ENCODE data around the gene NGRN.
A peak's percentile ranks its signal among the peaks of the same experiment; 100 is the strongest.
"Not testable (repeated sequence)": the region's sequence is repeated elsewhere in the genome, so short reads cannot be mapped to it uniquely, and the experiment has no call there.

Gene NGRN

DNA sequence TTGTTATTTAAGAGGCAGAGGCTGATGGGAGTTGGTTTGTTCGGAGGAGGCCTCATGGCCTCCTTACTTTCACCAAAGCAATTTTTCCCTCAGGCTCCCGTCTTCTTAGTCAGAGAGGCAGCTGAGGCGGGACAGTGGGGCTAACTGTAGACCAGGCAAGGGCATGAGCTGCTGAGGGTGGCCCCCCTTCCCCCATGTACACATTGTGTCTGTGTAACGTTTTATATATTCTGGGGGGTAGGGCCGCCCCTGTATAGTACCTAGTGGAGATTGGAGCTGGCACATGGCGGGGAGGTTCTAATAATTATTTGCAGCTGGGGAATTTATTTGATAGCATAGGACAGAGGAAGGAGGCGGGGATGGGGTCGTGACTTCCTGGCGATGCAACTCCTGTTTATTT is 35.1 kb downstream of the NGRN start:
- no peak overlapping the region for H3K4me3 Mint-ChIP-seq
- no peak for DNase-seq
- H3K36me3 Mint-ChIP-seq (ENCODE audit: insufficient read depth), result peaks cover 3% of the 10 kb centered on the region
- no peak overlapping the region for H3K27ac Mint-ChIP-seq
- ATAC-seq (replicated peaks), result no peak
- H3K9me3 Mint-ChIP-seq, result no peaks in the 10 kb centered on the region
- peaks cover 5% of the 10 kb centered on the region in 2 donors for H3K4me1 Mint-ChIP-seq (ENCODE audit: low read depth in 2 of 2)
- no peaks in the 10 kb centered on the region for H3K27me3 Mint-ChIP-seq

- peaks cover 7 to 10% of the 10 kb centered on the region in 2 donors for H3K4me1 Mint-ChIP-seq (ENCODE audit: low read depth in 2 of 2)
- no peak overlapping the region for H3K27ac Mint-ChIP-seq
- DNase-seq (peak; percentile 55 to 59 (median 58)), ATAC-seq (replicated peaks) (peak; percentile 49)
- no peaks in the 10 kb centered on the region for H3K9me3 Mint-ChIP-seq
- no peaks in the 10 kb centered on the region for H3K27me3 Mint-ChIP-seq
- peaks cover 3% of the 10 kb centered on the region for H3K36me3 Mint-ChIP-seq (ENCODE audit: insufficient read depth)
- H3K4me3 Mint-ChIP-seq, result no peak overlapping the region
Measured at GRCh38 chr15:90300988-90301706, 35.7 kb downstream of the NGRN start.

DNA sequence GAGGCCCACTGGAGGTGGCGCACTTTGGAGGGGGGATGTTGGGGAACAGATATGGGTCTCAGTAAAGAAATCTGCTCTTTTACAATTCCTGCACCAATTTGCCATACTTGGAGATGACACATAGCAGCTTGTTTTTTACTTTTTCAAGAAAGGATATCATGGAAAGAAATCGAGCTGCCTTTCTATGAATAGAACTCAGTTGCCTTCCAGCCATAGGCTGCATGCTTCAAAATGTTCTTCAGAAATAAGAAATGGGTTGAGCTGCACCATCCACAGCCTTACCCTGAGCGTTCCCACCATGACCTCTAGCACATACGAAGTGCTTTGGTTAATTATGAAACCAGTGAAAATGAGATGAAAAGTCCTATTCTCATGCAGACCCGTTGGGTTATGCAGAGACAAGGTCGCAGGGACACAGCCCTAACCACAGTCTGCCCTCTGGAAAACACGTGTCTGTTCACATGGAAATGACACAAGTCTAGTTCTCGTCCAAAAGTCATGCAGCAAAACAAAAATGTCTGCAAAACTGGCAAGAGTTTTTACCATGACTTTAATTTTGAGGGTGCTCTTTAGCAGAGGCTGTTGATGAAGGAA is 36.3 kb downstream of the NGRN start:
- DNase-seq (no peak), ATAC-seq (replicated peaks) (no peak)
- no peak overlapping the region for H3K4me3 Mint-ChIP-seq
- no peaks in the 10 kb centered on the region for H3K9me3 Mint-ChIP-seq
- H3K4me1 Mint-ChIP-seq (ENCODE audit: low read depth in 2 of 2), result peaks cover 11 to 16% of the 10 kb centered on the region in 2 donors
- H3K36me3 Mint-ChIP-seq (ENCODE audit: insufficient read depth), result peaks cover 3% of the 10 kb centered on the region
- no peak overlapping the region for H3K27ac Mint-ChIP-seq
- no peaks in the 10 kb centered on the region for H3K27me3 Mint-ChIP-seq

DNA sequence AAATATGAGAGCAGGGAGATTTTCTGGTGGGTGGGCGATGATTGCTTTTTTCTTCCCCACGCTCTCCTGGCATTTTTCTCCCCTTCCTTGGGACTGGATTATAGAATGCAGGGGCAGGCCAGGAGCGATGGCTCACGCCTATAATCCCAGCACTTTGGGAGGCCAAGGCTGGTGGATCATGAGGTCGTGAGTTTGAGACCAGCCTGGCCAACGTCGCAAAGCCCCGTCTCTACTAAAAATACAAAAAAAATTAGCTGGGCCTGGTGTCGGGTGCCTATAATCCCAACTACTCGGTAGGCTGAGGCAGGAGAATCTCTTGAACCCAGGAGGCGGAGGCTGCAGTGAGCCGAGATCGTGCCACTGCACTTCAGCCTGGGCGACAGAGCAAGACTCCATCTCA is 39.9 kb downstream of the NGRN start:
- H3K4me1 Mint-ChIP-seq (ENCODE audit: low read depth in 2 of 2), result peaks cover 14 to 26% of the 10 kb centered on the region in 2 donors
- H3K27me3 Mint-ChIP-seq; H3K9me3 Mint-ChIP-seq; DNase-seq; H3K4me3 Mint-ChIP-seq; ATAC-seq (replicated peaks); H3K36me3 Mint-ChIP-seq (ENCODE audit: insufficient read depth): not testable (repeated sequence)
- H3K27ac Mint-ChIP-seq, result peak overlapping the region; percentile 46 to 95

DNA sequence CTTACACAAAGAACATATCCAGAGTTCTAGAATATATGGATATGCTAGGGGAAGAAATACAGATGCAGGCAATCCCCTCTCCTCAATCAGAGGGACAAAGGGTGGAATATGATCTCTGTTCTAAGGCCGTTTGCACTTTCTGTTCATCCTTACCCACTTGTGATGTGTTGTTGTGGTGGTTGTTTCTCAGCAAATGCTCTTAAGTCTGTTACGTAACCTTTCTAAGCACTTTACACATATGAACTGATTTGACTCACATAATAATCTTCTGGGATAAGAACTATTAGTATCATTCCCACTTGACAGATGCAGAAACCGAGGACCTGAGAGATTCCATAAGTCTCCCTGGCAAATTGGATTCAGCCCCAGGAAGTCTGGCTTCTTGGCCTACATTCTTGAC is 40.5 kb downstream of the NGRN start:
- H3K27ac Mint-ChIP-seq, result peak overlapping the region; percentile 46 to 95

DNA sequence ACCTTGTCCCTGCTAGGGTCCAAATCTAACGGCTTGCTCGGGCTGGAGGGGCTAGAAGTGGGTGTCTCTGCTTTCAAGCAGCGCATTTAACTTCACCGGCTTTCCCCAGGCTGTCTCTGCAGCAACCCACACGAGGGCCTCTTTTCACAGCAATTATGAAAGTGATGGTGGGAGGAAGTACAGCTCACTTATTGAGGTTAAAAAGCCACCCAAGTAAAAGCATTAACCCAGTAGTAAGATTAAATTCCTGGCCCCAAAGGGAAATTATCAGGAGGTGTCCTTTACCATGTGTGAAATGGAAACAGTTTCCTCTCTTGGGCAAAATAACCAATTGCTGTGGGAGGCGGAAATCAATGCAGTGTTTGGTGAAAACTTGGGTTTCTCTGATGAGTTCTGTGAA is 41.1 kb downstream of the NGRN start:
- DNase-seq (peak in 1 of 3 experiments; percentile 16), ATAC-seq (replicated peaks) (peak; percentile 92)
- no peaks in the 10 kb centered on the region for H3K9me3 Mint-ChIP-seq
- H3K4me1 Mint-ChIP-seq (ENCODE audit: low read depth in 2 of 2), result peaks cover 10 to 20% of the 10 kb centered on the region in 2 donors
- H3K27ac Mint-ChIP-seq, result peak overlapping the region; percentile 46 to 95
- peaks cover 3% of the 10 kb centered on the region for H3K36me3 Mint-ChIP-seq (ENCODE audit: insufficient read depth)
- no peaks in the 10 kb centered on the region for H3K27me3 Mint-ChIP-seq
- peak overlapping the region; percentile 28 to 73 for H3K4me3 Mint-ChIP-seq

More for the DNA sequence above, 40.5 kb downstream of the NGRN start:
- Mint-ChIP-seq H3K36me3 (ENCODE audit: insufficient read depth) (peaks cover 3% of the 10 kb centered on the region), H3K9me3 (no peaks in the 10 kb centered on the region), H3K4me3 (peak overlapping the region; percentile 28 to 73), H3K4me1 (ENCODE audit: low read depth in 2 of 2) (peaks cover 14 to 26% of the 10 kb centered on the region in 2 donors), H3K27me3 (no peaks in the 10 kb centered on the region)
- ATAC-seq (replicated peaks) (peak; percentile 42), DNase-seq (no peak)

- no peak overlapping the region for H3K4me3 Mint-ChIP-seq
- DNase-seq (no peak), ATAC-seq (replicated peaks) (no peak)
- H3K27ac Mint-ChIP-seq, result no peak overlapping the region
- peaks cover 3% of the 10 kb centered on the region for H3K36me3 Mint-ChIP-seq (ENCODE audit: insufficient read depth)
- H3K4me1 Mint-ChIP-seq (ENCODE audit: low read depth in 2 of 2), result peaks cover 10 to 20% of the 10 kb centered on the region in 2 donors
- no peaks in the 10 kb centered on the region for H3K27me3 Mint-ChIP-seq
- no peaks in the 10 kb centered on the region for H3K9me3 Mint-ChIP-seq
Measured at GRCh38 chr15:90307661-90308060, 42.2 kb downstream of the NGRN start.

- Mint-ChIP-seq H3K9me3 (no peaks in the 10 kb centered on the region), H3K27me3 (no peaks in the 10 kb centered on the region), H3K4me3 (no peak overlapping the region), H3K4me1 (ENCODE audit: low read depth in 2 of 2) (peaks cover 10 to 20% of the 10 kb centered on the region in 2 donors), H3K36me3 (ENCODE audit: insufficient read depth) (no peaks in the 10 kb centered on the region), H3K27ac (no peak overlapping the region)
- DNase-seq (no peak), ATAC-seq (replicated peaks) (no peak)
Measured at GRCh38 chr15:90309020-90309419, 43.5 kb downstream of the NGRN start.

GRCh38 chr15:90315278-90315982 is 50.0 kb downstream of the NGRN start:
- peaks cover 0 to 6% of the 10 kb centered on the region in 2 donors for H3K27me3 Mint-ChIP-seq
- ATAC-seq (replicated peaks) (no peak), DNase-seq (no peak)
- H3K4me1 Mint-ChIP-seq (ENCODE audit: low read depth in 2 of 2), result peaks cover 4 to 7% of the 10 kb centered on the region in 2 donors
- no peak overlapping the region for H3K4me3 Mint-ChIP-seq
- H3K9me3 Mint-ChIP-seq, result no peaks in the 10 kb centered on the region
- H3K27ac Mint-ChIP-seq, result no peak overlapping the region
- H3K36me3 Mint-ChIP-seq (ENCODE audit: insufficient read depth), result peaks cover 2% of the 10 kb centered on the region

GRCh38 chr15:90316139-90316538 is 50.7 kb downstream of the NGRN start:
- Mint-ChIP-seq H3K9me3 (no peaks in the 10 kb centered on the region), H3K4me1 (ENCODE audit: low read depth in 2 of 2) (peaks cover 4 to 9% of the 10 kb centered on the region in 2 donors), H3K27ac (no peak overlapping the region), H3K36me3 (ENCODE audit: insufficient read depth) (peaks cover 2% of the 10 kb centered on the region), H3K27me3 (peaks cover 0 to 9% of the 10 kb centered on the region in 2 donors), H3K4me3 (no peak overlapping the region)
- ATAC-seq (replicated peaks), result no peak
- no peak for DNase-seq

DNA sequence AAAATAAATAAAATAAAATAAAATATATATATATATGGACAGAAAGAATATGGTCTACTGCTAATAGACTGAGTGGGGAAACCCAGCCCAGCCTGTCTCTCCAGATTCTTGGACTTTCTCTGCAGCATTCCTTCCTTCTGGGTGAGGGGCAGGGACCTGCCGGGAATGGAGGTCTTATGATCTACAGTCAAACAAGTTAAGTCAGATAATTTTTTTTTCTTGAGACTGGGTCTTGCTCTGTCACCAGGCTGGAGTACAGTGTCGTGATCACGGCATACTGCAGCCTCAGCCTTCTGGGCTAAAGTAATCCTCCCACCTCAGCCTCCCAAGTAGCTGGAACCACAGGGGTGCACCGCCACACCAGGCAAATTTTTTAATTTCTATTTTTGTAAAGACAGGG is 53.1 kb downstream of the NGRN start:
- Mint-ChIP-seq H3K36me3 (ENCODE audit: insufficient read depth) (peaks cover 2% of the 10 kb centered on the region), H3K27ac (no peak overlapping the region), H3K9me3 (no peaks in the 10 kb centered on the region), H3K27me3 (peaks cover 0 to 9% of the 10 kb centered on the region in 2 donors), H3K4me1 (ENCODE audit: low read depth in 2 of 2) (peaks cover 4 to 9% of the 10 kb centered on the region in 2 donors), H3K4me3 (no peak overlapping the region)
- ATAC-seq (replicated peaks), result no peak
- DNase-seq, result no peak

DNA sequence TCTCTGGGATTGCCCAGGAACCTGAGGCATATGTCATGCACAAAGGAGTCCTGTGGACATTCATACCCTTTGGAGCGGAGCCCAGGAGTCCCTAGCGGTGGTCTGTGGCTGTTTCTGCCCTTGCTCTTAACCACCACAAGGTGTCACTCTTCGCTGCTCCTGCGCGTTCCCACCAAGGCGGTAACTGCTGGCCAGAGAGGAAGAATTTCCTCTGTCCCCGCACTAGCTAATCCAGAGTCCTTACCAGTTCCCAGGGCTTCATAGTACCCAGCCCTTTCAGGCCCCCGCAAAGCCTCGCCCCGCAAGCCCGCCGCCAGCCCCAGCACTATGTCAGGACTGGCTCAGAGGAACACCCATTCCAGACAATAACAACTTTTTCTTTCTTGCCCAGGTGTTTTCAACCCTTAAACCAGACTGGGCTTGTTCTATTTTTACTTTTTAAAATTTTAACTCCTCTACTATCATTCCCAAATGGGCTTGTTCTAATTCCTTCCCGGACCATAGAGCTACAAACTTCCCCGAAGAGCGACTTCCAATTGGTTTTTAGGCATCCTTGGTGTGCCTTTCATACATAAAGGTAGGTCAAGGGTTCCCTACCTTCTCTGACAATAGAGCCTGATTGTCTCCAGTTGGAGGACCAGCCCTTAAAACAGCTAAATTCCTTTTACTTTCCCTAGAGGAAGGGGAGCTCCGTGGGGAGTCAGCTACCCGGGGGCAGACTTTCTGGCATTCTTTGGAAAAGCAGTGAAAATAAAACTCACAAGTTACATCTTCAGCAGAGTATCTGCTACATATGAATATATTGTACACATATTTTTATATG is 54.8 kb downstream of the NGRN start:
- H3K36me3 Mint-ChIP-seq (ENCODE audit: insufficient read depth), result peaks cover 2% of the 10 kb centered on the region
- peak overlapping the region in 1 of 2 donors; percentile 1 for H3K4me3 Mint-ChIP-seq
- peaks cover 0 to 9% of the 10 kb centered on the region in 2 donors for H3K27me3 Mint-ChIP-seq
- DNase-seq (peak; percentile 59 to 67 (median 64)), ATAC-seq (replicated peaks) (peak; percentile 100)
- no peak overlapping the region for H3K27ac Mint-ChIP-seq
- peaks cover 4 to 9% of the 10 kb centered on the region in 2 donors for H3K4me1 Mint-ChIP-seq (ENCODE audit: low read depth in 2 of 2)
- H3K9me3 Mint-ChIP-seq, result no peaks in the 10 kb centered on the region

DNA sequence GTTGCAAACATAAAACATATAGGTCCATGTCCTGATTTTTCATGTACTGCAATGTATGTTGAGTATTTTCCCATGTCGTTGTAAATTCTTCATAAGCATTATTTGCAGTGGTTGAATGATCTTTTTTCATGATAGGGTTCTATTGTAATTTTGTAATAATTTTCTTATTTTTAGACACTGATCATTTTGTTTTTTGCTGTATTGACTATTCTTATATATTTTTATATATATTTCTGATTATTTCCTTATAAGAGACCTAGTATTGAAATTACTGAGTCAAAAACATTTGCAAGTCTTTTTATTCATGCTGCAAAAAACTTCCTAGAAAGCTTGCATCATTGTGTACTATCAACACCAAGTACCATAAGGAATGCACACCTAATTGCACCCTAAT is 55.4 kb downstream of the NGRN start:
- no peak overlapping the region for H3K4me3 Mint-ChIP-seq

More for the DNA sequence above, 55.4 kb downstream of the NGRN start:
- no peak for DNase-seq
- Mint-ChIP-seq H3K9me3 (no peaks in the 10 kb centered on the region), H3K27ac (no peak overlapping the region), H3K4me1 (ENCODE audit: low read depth in 2 of 2) (peaks cover 4 to 9% of the 10 kb centered on the region in 2 donors), H3K27me3 (peaks cover 0 to 9% of the 10 kb centered on the region in 2 donors), H3K36me3 (ENCODE audit: insufficient read depth) (peaks cover 2% of the 10 kb centered on the region)
- no peak for ATAC-seq (replicated peaks)
